CD4-positive, alpha-beta T cell treated with Interleukin-6 at 100 ng/mL for 8 hours (primary cell): Measurements from ENCODE around the gene PAWR.

Experiments
- DNase-seq: peaks from one replicate; pipeline ENCODE4 v3.0.0-alpha.2; 2020; ENCODE audit warnings: mixed read lengths, low spot score

Gene PAWR

DNA sequence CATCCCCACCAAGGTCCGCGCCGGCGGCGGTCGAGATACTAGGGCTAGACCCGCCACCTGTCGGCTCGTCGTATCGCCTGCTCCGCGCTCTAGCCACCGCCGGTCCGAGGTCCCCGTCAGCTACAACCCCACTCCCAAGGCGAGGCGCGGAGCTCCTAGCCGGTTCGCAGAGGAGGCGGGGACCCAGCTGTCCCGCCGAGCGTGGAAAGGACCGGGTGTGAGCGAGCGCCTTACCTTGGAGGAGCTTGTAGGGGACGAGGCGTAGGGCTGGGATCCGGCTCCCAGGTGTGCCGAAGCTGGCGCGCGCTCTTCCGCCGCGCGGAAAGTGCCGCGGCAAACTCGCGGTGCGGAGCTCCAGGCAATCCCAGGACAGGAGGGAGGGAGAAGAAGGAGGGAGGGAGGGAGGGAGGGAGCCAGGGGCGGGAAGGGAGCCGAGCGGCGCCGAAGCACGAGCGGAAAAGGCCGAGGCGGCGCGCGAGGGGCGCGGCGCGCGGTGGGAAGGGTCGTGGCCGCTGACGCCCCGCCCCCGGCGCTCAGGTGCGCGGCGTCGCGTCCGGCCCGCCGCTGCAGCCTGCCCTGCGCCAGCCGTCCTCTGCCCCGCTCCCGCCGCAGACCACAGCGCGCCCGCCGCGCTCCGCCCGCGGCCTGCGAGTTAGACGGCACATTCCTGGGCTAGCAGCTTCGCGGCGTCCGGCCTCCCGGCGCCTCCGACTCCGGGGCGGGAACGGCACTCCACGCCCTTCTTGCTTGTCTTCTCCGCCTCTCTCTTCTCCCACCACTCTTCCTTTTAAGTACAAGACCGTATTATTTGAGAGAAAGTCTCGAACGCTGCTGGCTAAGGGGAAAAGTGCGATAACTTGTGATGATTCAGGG, at the start of gene PAWR:
TSS of gene PAWR (minus strand) at position 327 of the 873 bp plus-strand sequence. CDS start 720 bp downstream, outside the sequence.
- DNase-seq = peak; percentile 5

DNA sequence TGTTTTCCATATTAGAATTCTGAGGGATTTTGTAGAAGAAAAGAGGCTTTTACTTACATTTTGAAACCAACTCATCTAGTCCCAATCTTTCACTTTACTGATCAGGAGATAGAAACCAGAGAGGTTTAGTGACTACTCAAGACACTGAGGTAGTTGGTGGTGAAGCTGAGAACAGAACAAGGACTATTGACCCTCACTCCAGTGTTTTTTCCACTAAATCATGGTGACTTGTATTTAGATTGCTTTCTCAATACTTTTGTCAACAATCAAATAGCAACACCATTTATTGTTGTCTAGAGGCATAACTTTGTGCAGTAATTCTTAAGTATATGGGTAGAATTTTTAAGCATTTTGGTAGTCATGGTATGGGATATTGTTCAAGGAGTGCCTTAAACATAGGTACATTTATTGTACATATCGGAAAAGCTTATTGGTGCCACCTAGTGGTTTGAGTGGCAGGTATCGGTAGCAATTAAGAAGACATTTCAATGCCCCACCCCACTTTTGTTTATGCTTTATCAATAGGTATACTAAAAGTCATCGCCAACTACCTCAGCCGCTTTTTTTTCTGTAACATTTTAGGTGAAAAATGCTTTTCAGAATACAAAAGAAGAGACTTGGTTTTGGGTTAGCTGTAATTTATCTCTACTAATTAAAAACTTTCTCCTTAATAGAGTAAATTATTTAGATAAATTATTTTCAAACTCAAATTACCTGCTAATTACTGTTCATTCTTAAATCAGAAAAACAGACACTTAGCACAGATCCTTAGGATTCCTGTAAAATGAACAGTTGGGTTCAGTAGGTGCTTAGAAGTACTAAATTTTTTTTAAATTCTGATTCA, 47.3 kb upstream of the PAWR start:
- DNase-seq = peak; percentile 26

GRCh38 chr12:79732638-79733037, 41.9 kb upstream of the PAWR start:
- DNase-seq = no peak

- DNase-seq = no peak
Measured at GRCh38 chr12:79725987-79726386, 35.2 kb upstream of the PAWR start.

DNA sequence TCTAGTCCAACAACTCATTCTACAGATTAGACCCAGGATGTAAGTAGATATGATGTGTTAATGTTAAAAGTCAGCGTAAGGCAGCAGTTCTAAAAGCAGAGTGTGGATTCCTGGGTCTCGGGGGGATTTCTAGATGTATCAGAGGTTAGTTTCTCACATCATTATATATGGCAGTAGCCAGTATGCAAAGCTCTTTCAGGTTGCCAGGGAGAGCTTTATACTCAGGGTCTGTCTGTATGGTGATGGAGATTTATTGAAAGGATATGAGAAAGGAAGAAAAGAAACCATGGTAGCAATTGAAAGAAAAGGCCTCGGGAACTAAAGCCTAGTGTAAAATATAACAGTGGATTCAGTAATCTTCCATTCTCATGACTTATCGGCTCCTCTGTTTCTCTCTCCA, 26.2 kb upstream of the PAWR start:
- no peak for DNase-seq

GRCh38 chr12:79715308-79715707, 24.5 kb upstream of the PAWR start:
- DNase-seq = no peak

DNA sequence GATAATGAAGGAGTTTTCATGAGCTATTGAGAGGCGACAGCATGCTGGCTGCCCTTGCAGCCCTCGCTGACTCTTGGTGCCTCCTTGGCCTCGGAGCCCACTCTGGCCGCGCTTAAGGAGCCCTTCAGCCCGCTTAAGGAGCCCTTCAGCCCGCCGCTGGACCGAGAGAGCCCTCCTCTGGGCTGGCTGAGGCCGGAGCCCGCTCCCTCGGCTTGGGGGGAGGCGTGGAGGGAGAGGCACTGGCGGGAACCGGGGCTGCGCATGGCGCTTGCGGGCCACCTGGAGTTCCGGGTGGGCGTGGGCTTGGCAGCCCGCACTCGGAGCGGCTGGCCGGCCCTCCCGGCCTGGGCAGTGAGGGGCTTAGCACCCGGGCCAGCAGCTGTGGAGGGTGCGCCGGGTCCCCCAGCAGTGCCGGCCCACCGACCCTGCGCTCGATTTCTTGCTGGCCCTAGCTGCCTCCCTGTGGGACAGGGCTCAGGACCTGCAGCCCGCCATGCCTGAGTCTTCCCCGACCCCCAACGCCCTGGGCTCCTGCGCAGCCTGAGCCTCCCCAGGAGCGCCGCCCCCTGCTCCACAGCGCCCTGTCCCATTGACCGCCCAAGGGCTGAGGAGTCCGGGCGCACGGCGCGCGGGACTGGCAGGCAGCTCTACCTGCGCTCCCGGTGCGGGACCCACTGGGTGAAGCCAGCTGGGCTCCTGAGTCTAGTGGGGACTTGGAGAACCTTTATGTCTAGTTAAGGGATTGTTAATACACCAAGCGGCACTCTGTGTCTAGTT, 20.1 kb upstream of the PAWR start:
- DNase-seq = no peak

DNA sequence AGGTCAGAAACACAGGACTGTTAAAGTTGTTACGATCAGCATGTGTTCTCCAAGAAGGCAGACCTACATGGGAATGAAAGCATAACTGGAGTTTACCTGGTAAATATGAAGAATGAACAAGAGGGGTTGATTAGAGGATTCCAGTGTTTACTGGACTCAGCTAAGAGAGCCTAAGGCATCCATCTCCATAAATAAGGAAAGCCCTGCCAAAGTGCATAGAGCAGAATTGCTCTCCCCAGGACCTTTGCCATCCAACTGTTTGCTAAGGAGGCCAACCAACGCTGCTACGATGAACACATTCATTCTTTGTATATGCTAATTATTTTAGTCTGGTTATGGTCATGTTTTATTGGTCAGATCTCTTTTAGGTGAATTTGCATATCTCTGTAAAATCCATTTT, 17.1 kb upstream of the PAWR start:
- no peak for DNase-seq

DNA sequence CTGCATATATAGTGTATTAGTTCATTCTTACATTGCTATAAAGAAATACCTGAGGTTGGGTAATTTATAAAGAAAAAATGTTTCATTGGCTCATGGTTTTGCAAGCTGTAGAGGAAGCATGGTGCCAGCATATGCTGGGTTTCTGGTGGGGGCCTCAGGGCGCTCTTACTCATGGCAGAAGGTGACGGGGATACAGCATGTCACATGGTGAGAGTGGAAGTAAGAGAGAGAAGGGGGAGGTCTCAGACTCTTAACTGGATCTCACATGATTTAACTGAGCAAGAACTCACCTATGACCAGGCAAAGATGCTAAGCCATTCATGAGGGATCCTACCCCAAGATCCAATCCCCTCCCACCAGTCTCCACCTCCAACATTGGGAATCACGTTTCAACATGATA, 15.9 kb upstream of the PAWR start:
- DNase-seq = no peak

DNA sequence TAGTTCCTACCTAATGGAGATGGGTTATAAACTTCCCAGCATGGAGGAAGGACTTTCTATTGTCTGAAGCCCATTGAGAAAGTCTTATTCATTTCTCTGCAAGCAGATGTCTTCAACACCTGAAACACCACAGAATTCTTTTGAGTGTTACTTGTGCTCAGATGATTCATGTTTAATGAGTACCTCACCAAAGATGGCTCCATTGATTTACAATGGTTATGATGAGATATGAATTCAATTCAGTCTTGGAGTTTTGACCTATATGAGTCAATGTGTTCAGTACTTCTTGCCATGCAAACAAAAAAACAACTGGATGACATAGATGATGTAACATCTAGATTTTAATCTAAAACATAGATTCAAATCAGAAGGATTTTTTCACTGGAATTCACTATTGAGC, 15.4 kb upstream of the PAWR start:
- DNase-seq = no peak

- no peak for DNase-seq
Measured at GRCh38 chr12:79698966-79699365, 8.2 kb upstream of the PAWR start.

DNA sequence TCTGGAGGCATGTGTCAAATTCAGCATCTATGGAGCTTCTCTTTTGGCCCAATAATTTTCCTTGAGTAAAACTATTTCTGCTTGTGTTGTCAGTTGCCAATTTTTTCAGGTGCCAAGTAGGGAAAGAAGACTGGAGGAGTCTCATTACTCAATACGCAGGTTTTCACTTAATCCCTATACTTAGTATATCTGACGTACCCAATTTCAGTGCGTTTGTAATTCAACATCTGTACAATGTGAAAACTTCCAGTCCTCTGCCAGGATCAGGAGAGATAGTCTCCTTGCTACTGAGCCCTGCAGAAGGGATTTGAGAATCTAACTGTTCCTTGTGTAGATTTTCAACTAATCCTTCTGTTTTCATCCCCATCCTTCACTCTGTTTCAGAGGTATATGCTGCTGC, 5.7 kb upstream of the PAWR start:
- no peak for DNase-seq

DNA sequence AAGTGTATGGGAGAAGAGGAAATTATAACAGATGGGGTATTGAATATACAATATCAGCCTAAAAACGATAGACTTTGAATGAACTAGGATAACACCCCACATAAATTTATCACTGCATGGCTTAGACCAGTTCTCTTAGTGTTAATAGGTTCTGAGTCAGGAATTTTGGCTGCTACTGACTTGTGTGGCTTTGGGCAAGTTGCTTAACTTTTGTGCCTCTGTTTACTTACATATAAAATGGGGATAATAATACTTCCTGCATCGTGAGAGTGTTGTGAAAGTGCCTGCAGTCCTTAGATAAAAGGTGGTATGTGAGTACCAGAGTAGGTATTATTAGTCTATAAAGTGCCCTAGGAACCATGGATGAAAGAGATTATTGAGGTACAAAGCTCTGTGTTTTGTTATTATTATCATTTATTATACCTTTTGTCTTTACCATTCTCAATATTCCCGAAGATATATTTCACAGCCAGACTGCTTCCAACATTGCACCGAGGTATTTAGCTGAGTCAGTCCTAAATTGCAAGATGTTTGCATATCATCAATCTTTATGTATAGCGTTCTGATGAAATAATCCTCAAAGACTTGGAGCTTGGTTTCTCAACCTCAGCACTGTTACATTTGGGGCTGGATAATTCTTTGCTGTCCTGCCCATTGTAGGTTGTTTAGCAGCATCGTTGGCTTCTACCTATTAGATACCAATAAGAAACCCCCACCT, 2.3 kb upstream of the PAWR start:
- no peak for DNase-seq

- DNase-seq = no peak
Measured at GRCh38 chr12:79691511-79692248, 916 bp upstream of the PAWR start.

DNA sequence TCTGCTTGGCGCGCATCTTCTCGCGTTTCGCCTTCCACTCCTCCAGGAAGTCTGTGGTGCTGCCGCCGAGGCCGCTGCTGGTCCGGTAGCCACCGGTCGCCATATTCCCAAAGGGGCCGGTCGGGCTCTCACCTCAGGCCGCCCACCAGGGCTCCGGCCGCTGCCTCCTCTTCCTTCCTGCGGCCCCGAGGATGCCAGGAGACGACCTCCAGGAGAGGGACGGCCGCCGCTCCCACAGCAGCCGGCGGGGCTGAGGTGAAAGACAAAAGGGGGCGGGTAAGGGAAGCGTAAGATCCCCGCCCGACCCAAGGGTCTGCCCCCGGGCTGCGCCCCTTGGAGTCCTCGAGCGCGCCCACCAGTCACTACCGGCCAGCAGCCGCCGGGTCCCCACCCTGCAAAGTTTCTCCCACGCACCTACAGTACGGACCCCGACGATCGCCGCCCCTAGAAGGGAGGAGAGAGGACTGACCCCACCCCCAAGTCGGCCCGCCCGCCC, 574 bp downstream of the PAWR start:
- DNase-seq = no peak

GRCh38 chr12:79689477-79690141, 1.2 kb downstream of the PAWR start:
- DNase-seq = no peak

DNA sequence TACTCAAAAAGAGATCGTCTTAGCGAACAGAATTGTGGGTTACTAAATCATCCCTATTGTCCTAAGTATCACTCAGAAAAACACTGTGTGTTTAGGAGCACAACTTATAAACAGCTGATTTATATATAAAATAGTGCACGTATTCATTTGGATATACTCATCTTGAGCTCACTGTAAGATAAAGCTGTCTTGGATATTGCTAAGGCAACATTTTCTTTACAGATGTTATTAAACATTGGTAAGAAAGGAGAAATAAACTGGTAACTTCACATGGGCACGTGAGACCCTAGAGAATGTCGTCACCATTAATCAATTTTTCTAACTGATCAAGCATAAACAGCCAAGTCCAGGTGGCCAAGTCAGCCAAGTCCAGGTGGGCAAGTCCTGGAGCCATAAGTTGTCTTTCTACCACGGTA, 1.7 kb downstream of the PAWR start:
- DNase-seq = no peak

- no peak for DNase-seq
Measured at GRCh38 chr12:79688376-79689060, 2.2 kb downstream of the PAWR start.

- no peak for DNase-seq
Measured at GRCh38 chr12:79687711-79688260, 3.0 kb downstream of the PAWR start.
